Keratinocyte (primary cell): ENCODE results near the gene ASB4. TPM values are rescaled to one million over a fixed set of nuclear protein-coding genes. Genes with fewer than 3 reads are reported as not detected.

ENCODE experiments used
- DNase-seq: peaks from one replicate; pipeline ENCODE4 v3.0.0-alpha.2; 2011; ENCODE audit warnings: low read depth, missing footprints, low spot score
- FAIRE-seq: peaks from 2 replicates; lab custom pipeline; 2011; peaks lifted over from hg19 to GRCh38; lab: Jason Lieb, UNC
- H2AFZ ChIP-seq: 2 replicates; pipeline ENCODE4 v1.6.0; 2012; ENCODE audit warnings: low read length, control low read depth, inconsistent platforms; ENCODE audit not compliant: control insufficient read depth
- H3K27ac ChIP-seq: 2 replicates; pipeline ENCODE4 v1.5.1; 2011; ENCODE audit warnings: low read length; ENCODE audit not compliant: control insufficient read depth, insufficient read depth
- H3K27me3 ChIP-seq: 3 replicates; pipeline ENCODE4 v1.6.0; 2011; ENCODE audit warnings: low read length; ENCODE audit not compliant: control insufficient read depth, insufficient read depth; ENCODE audit errors: extremely low read depth
- H3K36me3 ChIP-seq, 2 experiments: 2 replicates in 1 of 2; 3 replicates in 1 of 2; pipeline ENCODE4 v1.5.1; 2011; ENCODE audit warnings: low read length in 2 of 2, mild to moderate bottlenecking in 1 of 2; ENCODE audit not compliant: control insufficient read depth in 2 of 2, insufficient read depth in 2 of 2; ENCODE audit errors: extremely low read depth in 1 of 2
- H3K4me1 ChIP-seq: 3 replicates; pipeline ENCODE4 v1.5.1; 2011; ENCODE audit warnings: low read length; ENCODE audit not compliant: control insufficient read depth, insufficient read depth; ENCODE audit errors: extremely low read depth
- H3K4me2 ChIP-seq: 3 replicates; pipeline ENCODE4 v1.6.0; 2011; ENCODE audit warnings: low read depth, low read length; ENCODE audit not compliant: control insufficient read depth, insufficient read depth; ENCODE audit errors: extremely low read depth
- H3K4me3 ChIP-seq, 3 experiments: fragments of 200-600 bp in 1 of 3; sonication (generic) in 1 of 3; 2 replicates in 2 of 3; 3 replicates in 1 of 3; pipeline ENCODE4 v1.5.1; 2011 to 2016; ENCODE audit warnings: low read length in 3 of 3, mild to moderate bottlenecking in 3 of 3, control low read depth in 2 of 3, inconsistent platforms in 1 of 3, low read depth in 1 of 3, mixed read lengths in 1 of 3, mixed run types in 1 of 3, moderate library complexity in 1 of 3; ENCODE audit not compliant: control insufficient read depth in 2 of 3, insufficient read depth in 2 of 3; ENCODE audit errors: extremely low read depth in 1 of 3
- H3K79me2 ChIP-seq: 2 replicates; pipeline ENCODE4 v1.6.0; 2012; ENCODE audit warnings: low read length; ENCODE audit not compliant: control insufficient read depth, insufficient read depth
- H3K9ac ChIP-seq: 3 replicates; pipeline ENCODE4 v1.6.0; 2011; ENCODE audit warnings: low read length; ENCODE audit not compliant: control insufficient read depth, insufficient read depth; ENCODE audit errors: extremely low read depth
- H3K9me1 ChIP-seq: 3 replicates; pipeline ENCODE4 v1.6.0; 2011; ENCODE audit warnings: low read length; ENCODE audit not compliant: control insufficient read depth, insufficient read depth; ENCODE audit errors: extremely low read depth
- H3K9me3 ChIP-seq: 2 replicates; pipeline ENCODE4 v1.5.1; 2012; ENCODE audit warnings: low read depth, low read length; ENCODE audit not compliant: control insufficient read depth
- H4K20me1 ChIP-seq: 3 replicates; pipeline ENCODE4 v1.6.0; 2011; ENCODE audit warnings: low read length; ENCODE audit not compliant: control insufficient read depth, insufficient read depth; ENCODE audit errors: extremely low read depth
- EZH2 ChIP-seq: IDR thresholded peaks from one replicate; pipeline ENCODE4 v1.6.1; 2012; ENCODE audit warnings: inconsistent platforms, mild to moderate bottlenecking, low read length, moderate library complexity
- dilution Hi-C: fragments of 300-500 bp; cut with MboI; formaldehyde crosslinking; loops from one replicate; pipeline ENCODE4 v1.7.0; 2020; ENCODE audit warnings: low sequenced_read_pairs; ENCODE audit not compliant: extremely low pct_ligation_motif_present
- polyA plus RNA-seq, 5 experiments: library from polyadenylated mRNA; depleted of rRNA in 3 of 5; stranded (reverse) in 3 of 5; stranded (forward) in 1 of 5; unstranded in 1 of 5; fragments of >200 nt; gene quantifications; 1 replicate in 1 of 5; 2 replicates in 3 of 5; 3 replicates in 1 of 5; pipeline versions ENCODE4 v1.2.1 to v1.2.3, GENCODE V29; 2011 to 2012; ENCODE audit warnings: missing spikeins in 2 of 5, low read depth in 1 of 5, low replicate concordance in 1 of 5
- TF ChIP-seq, protein P1 (sequence below), 3 experiments: IDR thresholded peaks in 1 of 3; conservative IDR thresholded peaks in 1 of 3; optimal IDR thresholded peaks in 1 of 3; 2 replicates in 2 of 3; 3 replicates in 1 of 3; pipeline versions ENCODE3 to v1.5.1; 2011; ENCODE audit warnings: low read length in 3 of 3, mild to moderate bottlenecking in 3 of 3, moderate library complexity in 2 of 3, control low read depth in 1 of 3, inconsistent platforms in 1 of 3; ENCODE audit not compliant: insufficient read depth in 2 of 3; ENCODE audit errors: extremely low read depth in 1 of 3

The ASB4 gene
- polyA plus RNA-seq, 1 donor (not counting 4 experiments of a cell fraction or from before 2014, with no cell fraction given), result not detected

DNA sequence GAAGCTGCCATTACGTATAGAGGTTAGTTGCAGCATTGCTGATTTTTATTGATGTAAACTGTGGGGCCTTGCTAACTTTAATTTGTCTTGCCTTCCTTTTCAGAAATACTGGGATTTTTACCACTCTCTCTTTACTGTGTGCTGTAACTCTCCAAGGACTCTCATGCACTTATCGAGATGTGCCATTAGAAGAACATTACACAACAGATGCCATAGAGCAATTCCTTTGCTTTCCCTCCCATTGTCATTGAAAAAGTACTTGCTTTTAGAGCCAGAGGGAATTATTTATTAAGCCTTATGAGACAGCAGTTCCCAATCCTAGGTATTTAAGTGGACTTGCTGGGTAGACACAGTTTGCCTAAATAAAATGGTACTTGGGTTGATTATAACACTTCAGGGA is 51.7 kb downstream of the ASB4 start:
- peaks cover 5% of the 10 kb centered on the region for H3K27me3 ChIP-seq
- no peaks in the 10 kb centered on the region for H3K36me3 ChIP-seq
- DNase-seq (no peak), FAIRE-seq (no peak)
- H3K9me1 ChIP-seq, result no peaks in the 10 kb centered on the region
- no peak overlapping the region for H3K27ac ChIP-seq
- H4K20me1 ChIP-seq, result no peaks in the 10 kb centered on the region
- H3K79me2 ChIP-seq, result no peaks in the 10 kb centered on the region
- no peak overlapping the region for H3K4me3 ChIP-seq
- H3K9me3 ChIP-seq, result no peaks in the 10 kb centered on the region
- TF ChIP-seq, protein P1, sequence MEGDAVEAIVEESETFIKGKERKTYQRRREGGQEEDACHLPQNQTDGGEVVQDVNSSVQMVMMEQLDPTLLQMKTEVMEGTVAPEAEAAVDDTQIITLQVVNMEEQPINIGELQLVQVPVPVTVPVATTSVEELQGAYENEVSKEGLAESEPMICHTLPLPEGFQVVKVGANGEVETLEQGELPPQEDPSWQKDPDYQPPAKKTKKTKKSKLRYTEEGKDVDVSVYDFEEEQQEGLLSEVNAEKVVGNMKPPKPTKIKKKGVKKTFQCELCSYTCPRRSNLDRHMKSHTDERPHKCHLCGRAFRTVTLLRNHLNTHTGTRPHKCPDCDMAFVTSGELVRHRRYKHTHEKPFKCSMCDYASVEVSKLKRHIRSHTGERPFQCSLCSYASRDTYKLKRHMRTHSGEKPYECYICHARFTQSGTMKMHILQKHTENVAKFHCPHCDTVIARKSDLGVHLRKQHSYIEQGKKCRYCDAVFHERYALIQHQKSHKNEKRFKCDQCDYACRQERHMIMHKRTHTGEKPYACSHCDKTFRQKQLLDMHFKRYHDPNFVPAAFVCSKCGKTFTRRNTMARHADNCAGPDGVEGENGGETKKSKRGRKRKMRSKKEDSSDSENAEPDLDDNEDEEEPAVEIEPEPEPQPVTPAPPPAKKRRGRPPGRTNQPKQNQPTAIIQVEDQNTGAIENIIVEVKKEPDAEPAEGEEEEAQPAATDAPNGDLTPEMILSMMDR (optimal IDR thresholded peaks at IDR 0.05 in 1 of 3, IDR thresholded peaks at IDR 0.05 in 1 of 3, conservative IDR thresholded peaks at IDR 0.05 in 1 of 3; ENCODE audit: extremely low read depth in 1 of 3, insufficient read depth in 2 of 3, low read length in 3 of 3), result no peak
- TF ChIP-seq EZH2, result no peak
- no peak overlapping the region for H3K4me2 ChIP-seq
- H3K4me1 ChIP-seq, result no peaks in the 10 kb centered on the region
- no peak overlapping the region for H3K9ac ChIP-seq
- dilution Hi-C loops, result no loop called here
- no peak overlapping the region for H2AFZ ChIP-seq

DNA sequence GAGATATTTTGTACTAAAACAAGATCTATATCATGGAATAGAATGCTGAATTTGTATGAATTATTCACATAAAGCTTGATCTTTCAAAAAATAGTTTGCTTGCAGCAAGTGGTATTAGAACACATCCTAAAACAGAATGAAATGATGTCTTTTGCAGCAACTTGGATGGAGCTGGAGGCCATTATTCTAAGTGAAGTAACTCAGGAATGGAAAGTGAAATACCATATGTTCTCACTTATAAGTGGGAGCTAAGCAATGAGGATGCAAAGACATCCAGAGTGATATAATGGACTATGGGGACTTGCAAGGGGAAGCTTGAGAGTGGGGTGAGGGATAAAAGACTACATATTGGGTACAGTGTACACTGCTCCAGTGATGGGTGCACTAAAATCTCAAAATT is 53.7 kb downstream of the ASB4 start:
- Histone ChIP-seq H3K36me3 (no peaks in the 10 kb centered on the region), H3K9ac (no peak overlapping the region), H3K27ac (no peak overlapping the region), H3K4me2 (no peak overlapping the region), H3K9me3 (no peaks in the 10 kb centered on the region), H4K20me1 (no peaks in the 10 kb centered on the region), H3K27me3 (peaks cover 9% of the 10 kb centered on the region), H3K4me1 (no peaks in the 10 kb centered on the region), H3K9me1 (no peaks in the 10 kb centered on the region), H2AFZ (no peak overlapping the region), H3K79me2 (no peaks in the 10 kb centered on the region), H3K4me3 (no peak overlapping the region)
- dilution Hi-C loops, result no loop called here
- no peak for FAIRE-seq
- TF ChIP-seq, protein P1 (optimal IDR thresholded peaks at IDR 0.05 in 1 of 3, IDR thresholded peaks at IDR 0.05 in 1 of 3, conservative IDR thresholded peaks at IDR 0.05 in 1 of 3; ENCODE audit: extremely low read depth in 1 of 3, insufficient read depth in 2 of 3, low read length in 3 of 3), result no peak
- TF ChIP-seq EZH2, result no peak
- no peak for DNase-seq
